GM19043 (cell line): ENCODE results near the gene ADAM19.

Experiments used
- ATAC-seq: cut with Tn5 transposase; IDR thresholded peaks from one replicate; pipeline ENCODE4 v1.9.1; 2021; ENCODE audit warnings: low read depth; ENCODE audit not compliant: unreplicated experiment

ADAM19 gene

DNA sequence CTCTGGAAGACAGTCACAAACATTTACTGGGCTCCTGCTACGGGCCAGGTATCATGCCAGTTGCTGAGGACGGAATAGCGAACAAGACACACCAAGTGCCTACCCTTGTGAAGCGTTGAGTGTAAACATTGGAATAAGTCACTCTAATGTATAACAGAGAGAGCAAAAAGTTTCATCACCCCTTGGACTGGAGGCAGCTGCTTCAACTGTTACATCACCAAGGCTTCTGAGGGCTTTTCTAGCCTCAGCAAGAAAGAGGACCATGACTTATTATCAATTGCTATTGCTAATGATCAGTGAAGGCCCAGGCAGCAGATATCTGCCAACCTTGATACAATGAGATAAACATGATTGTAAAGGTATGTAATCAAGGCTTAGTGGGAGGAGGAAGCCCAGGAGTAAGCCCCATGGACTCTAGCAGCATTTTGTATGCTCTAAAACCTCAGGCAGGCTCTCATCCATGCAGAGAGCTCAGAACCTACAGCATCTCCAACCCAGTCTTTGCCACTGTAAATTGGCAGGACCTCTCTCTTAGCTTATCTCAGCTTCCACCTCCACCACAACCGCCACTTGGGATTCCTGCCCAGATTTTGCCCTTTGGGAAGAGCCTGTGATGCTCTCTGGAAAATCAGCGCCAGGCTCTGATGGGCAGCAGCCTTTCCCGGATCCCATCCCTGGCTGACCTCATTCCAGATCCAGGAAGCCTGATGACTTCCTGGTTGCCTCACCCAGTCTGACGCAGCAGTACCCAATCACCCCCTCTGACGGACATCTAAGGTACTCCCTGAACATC lies 54.5 kb downstream of the ADAM19 start:
- ATAC-seq = no peak

DNA sequence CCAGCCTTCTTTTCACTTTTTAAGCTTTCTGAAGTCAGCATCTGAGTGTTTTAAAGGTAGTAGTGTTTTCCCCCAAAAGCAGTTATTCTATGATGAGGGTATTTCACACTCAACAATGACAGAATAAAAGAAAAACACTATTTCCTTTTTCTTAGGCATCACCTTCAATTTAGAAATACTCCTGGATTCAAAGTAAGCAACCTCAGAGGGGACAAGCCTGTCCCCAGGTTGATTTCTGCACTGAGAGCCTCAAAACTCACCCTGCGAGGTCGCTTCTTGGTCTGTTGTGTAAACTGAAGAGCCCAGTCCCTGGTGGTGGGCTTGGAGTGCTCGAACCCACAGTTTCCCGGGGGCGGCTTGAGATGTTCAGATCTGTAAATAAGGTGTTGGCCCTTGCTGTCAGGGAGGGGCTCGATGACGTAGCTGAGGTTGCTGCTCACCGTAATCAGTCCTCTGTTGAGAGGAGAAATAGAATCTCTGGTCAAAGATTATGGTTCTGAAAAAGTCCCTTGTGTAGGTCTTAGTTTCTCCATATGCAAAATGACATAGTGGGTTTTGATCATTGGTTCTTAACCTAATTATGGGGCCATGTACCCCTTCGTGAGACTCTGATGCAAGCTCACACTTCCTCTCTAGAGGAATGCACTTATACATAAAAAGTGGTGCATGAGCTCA lies 55.9 kb downstream of the ADAM19 start:
- peak; percentile 47 for ATAC-seq

DNA sequence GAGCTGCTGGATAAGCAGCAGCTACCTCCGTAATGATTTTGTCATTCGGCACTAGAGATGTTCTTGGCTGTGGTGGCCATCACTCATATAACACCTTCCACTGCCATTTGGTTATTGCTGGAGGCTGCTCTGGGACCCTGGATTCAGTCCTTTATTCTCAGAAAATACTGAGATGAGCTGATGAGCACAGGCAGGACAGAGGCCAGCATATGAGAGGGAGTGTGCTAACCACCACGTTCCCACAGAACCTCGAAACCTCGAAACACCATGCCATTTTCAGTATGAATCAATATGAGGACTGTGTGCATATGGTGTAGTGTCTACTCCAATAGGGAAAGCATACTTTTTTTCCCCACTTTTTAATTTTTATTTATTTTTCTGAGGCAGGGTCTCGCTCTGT lies 56.6 kb downstream of the ADAM19 start:
- ATAC-seq = peak; percentile 60

DNA sequence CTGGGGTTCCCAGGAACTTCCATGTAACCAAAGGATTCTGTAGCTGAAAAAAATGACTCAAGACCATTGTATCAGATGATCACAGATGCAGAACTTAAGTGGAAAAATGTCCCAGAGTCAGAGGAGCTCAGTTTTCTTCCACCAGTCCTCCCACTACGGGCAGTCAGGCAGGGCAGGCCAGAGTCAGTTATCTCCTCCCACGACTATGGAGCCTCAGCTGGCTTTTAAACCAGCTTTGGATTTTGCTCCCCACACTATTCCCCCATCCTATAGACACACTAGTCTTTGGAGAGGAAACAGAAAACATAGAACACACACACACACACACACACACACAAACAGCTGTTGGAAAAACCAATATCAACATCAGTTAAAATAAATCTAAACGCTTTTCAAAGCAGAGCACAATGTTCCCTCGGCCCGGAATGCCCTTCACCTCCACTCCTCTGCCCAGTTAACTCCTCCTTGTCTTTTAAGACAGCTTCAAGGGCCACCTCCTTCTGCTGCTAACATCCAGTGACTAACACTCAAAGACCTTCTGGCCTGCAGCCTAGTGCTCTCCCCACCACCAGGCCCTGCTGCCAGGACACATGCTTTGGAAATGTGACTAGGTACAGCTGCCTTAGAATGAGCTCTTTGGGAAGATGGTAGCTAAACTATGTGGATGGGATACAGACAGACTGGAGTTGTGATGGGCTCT lies 58.8 kb downstream of the ADAM19 start:
- no peak for ATAC-seq

DNA sequence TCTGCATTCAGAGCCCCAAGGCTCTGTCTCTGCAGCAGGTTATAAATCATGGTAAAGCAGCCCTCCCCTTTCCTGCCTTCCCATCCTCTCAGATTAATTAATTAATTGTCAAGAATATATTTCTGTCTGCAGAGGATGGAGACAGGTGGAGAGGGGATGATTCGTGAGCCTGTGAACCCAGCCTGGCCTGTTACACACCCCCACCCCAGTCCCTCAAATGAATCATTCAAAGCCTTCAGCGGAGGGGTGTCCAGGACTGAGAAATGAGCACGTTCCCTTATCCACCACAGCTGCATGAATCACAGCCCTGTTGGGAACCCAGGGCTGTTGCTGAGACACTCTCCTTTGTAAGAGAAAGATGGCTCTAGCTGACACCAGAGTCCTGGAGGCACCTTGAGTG lies 59.6 kb downstream of the ADAM19 start:
- no peak for ATAC-seq

DNA sequence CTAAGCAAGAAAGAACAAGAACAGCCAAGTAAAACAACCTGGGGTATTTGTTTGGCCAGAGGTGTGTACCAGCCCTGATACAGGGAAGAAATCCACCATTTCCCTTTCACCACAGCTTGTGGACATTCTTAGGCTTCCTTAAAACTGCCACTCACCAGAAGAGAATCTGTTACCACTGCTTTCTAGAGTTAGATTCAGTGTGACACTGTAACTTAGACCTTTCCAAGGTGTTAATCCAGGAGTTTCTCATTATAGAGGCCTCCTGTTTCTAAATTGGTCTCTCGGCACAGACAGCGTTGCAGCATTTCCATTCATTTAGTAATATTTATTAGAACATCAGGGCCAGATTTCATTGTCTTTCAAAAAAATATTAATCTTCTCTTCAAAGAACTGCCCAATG lies 60.6 kb downstream of the ADAM19 start:
- ATAC-seq = no peak

DNA sequence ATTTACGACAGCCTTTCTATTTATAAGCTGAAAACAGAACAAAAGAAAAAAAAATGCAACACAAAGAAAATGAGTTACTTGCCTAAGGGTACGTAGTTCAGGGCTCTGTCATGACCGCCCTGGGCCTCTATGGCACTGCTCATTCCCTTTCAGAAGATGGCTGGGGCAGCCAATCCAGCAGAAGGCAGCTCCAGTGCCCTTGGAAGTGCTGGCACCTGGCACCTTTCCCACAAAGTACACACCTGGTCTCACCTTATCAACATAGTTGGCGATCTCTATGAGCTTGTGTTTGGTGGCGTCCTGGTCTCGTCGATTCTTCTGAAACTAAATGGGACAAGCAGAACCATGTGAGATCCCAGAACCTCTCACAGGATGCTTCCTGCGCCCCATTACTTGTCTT lies 62.4 kb downstream of the ADAM19 start:
- ATAC-seq = no peak

DNA sequence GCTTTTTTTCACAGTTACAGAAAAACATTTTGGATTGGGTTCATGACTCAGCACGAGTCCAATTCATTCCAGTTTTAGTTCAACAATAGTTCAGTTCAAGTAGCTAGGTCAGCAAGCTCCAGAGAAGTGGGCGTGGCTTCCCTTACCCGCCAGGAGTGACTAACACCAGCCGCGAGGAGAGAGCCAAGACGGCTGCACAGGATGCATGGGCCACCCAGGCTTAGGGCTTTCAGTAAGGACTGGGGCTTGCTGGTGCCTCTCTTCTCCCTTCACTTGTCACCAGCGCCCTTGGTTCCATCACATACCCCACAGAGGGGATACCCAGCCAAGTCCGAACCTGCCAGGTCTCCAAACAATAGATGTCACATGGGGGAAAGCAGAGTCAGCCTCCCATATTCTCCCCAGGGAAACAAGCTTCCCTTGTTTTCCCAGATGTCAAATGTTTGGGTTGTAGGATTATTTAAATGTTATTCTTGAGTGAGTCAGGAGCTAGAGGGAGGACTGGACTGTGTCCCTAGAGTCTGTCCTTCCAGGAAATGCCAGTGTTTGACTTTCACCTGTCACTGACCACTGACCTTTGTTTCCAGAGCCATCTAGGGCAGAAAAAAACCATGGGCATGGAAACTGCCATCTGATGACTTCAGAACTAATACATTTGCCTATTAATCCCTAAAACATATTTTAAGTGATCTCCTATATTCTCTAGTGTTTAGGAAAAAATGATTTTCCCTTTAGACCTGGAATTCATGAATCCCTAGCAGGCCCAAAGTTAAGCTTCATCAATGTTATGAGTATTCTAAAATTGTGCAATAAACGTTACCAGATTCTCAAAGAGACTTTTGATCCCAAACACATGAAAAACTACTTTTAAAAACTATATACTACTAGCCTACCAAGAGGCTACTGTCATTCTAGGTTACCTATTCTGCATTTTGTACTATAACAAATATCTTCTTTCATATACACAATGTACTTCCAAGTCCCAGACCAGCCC lies 63.6 kb downstream of the ADAM19 start:
- ATAC-seq = no peak

DNA sequence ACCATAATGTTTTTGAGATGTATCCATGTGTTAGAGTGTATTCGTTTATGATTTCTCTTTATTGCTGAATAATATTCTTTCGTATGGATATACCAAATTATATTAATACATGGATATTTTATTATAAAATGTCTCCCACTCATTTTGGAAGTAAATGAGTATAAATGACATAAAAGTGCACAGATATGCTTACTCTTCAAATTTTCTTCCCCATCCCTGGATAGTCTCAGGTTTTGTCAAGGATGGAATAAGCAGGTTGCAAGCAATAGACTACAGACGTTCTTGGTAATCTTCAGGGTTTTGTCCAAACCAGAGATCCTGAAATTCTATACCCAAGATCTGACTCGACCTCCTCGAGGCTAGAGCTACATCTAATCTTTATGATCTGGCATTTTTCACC lies 64.9 kb downstream of the ADAM19 start:
- no peak for ATAC-seq

DNA sequence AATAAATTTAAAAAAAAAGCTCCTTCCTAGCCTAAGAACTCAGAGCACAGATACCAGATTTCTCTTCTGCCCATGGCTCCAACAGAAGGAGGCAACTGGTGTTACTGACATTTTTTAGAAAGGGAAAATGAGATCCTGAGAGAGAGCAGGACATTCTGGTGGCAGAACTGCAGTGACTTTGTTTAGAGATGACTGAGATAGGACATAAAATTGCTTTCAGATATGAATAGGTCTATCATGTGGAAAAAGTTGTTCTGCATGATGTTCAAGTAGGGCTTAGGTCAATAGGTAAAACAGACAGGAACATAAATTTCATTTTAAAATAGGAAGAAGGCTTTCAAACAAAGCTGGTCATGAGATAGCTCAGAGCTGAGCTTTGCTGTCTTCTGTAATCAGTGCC lies 66.0 kb downstream of the ADAM19 start:
- no peak for ATAC-seq

DNA sequence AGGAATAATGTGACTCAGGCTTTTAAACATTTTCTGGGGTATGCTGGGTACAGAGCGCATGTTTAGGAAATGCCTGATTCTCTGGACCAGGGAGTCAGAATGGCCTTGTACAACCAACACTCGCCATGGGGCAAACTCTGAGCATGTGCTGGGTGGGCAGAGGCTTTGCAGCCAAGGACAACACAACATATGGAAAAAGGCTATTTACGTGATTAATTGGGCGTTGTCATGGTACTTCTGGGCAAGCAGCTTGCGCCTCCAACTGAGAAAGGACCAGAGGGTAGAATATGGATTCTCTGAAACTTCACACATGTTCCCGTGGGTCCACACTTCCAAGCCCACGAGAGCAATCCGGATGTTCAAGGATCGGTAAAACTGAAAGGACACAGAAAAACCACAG lies 66.5 kb downstream of the ADAM19 start:
- ATAC-seq = no peak

DNA sequence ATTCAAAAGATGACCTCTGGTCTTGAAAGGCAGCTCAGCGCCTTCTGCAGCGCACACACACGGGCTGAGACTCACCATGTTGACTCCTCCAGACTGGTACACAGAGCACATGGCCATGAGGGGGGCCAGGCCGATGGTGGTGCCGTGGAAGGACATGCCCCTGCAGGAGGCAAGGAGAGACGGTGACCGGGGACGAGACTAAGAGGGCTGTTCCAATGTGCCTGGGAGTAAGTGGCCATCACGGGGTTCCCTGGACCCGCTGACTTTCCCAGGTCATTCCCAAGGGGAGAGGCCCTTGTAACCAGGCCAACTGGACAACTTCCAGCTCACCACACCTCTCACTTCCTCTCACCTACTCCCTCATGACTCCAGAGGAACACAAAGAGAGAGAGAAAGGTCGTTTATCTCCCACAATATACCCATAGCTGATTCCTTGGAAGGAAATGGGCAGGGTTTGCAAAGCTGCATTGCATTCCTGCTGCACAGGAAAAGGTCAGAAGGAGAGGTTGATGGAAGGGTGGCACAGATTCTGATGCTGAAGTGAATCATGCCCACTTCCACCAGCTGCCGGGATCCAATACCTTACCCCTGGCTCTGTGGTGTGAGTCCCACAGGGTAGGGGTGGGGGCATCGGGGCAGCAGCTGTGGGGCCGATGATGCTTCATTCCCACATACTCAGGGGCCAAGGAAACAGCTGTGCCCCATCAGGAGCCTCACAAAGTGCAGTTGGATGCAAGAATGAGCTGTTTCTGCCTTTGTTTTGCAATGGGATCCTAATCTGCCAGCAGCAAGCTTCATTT lies 68.4 kb downstream of the ADAM19 start:
- ATAC-seq = no peak

DNA sequence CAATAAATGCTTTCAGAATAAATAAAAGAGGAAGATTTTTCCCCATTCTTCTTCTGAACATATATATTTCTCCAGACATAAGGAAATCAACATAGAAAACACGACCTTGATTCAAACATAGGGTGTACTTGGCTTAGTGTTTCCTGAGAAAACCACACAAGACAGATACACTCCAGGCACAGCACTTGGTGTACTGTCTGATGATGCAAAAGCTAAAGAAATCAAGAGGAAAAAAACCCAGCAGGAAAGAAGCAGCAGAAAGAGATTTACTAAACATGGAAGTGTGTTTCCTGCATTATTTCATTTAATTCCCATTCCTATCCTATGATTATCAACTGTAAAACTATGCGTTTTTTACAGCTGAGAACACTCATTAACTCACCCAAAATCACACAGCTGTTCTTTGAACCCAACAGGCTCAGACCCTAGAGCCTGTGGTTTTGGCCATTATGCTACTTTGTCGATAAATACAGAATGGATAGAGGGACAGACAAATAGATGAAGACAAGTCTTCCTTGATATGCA lies 69.4 kb downstream of the ADAM19 start:
- ATAC-seq = no peak

DNA sequence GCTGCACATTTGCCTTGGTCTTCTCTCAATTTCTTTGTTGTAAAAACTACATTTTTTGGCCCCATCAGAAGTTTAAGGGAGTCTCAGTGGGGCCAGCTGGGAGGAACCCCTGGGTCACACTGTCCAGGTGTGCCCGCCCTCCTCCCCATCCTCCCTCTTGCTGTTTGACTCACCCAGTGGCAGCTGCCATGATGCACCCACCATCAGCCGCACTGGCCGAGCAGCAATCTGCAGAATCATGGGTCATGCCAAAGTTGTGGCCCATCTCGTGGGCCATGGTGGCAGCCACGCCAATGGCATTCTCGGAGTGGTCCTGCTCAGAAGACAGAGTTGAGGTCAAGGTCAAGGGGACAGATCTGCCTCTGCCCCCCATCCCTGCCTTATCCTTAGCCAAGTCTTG lies 70.1 kb downstream of the ADAM19 start:
- ATAC-seq = no peak

DNA sequence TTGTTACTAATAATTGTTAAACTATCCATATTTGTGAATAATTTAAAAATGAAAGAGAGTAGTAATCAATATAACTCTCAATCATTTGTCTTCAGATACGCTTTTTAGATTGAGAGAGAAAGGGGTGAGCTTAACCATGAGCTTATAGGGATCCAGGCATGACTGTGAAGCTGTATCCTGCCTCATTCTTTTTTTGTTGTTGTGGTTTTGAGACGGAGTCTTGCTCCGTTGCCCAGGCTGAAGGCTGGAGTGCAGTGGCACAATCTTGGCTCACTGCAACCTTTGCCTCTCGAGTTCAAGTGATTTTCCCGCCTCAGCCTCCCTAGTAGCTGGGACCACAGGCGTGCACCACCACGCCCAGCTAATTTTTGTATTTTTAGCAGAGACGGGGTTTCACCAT lies 71.5 kb downstream of the ADAM19 start:
- no peak for ATAC-seq

DNA sequence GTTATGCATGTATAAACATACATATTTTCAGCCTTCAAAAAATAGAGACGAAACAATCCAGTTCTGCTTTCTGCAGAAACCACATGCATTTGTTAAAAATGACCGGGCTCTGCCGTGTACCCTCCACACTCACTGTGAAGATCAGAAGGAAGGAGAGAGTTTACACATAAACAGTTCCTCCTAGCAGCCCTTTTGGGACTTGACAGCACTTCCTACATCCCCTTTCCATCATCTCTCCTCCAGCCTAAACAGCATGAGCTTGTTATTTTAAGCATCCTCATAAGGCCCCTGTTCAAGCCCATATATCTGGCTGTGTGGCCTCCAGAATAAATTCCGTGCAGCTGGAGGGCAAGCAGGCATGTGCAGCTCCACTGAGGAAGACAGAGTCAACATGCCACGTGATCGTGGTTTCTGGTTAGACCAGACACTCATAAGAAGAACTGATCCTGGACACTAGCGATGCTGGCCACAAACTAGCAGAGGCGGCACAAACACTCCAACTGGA lies 73.4 kb downstream of the ADAM19 start:
- ATAC-seq = peak; percentile 76

DNA sequence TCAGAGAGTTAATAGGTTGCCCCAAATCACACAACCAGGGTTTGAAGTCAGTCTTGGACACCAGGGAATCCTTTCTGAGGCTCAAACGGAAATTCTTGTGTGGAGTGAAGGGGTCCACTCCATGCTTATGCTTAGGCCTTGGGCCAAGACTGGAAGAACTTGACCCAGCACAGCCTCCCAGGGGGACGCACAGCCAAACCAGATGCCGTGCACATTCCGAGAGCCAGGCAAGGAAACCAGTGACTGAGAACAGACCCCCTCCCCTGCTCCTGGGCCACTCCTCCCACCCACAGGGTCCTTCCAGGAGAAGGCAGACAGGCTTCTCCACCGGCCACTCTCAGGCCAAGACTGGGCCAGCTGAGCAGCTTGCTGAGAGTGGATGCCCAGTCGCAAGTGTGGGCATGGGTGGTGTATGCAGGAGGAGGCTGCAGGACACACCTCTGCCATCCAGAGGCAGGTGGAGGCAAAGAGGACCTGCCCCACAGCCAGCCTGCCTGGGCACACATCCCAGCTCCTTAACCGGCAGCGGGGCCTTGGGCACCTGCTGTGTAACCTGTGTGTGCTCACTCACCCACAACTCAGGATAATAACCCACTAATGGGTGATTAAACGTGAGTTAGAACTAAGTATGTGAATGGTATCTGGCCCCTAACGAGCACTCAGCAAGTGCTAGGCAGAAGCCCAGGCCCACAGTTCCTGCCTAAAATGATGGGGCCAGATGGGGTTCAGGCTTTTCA lies 77.5 kb downstream of the ADAM19 start:
- no peak for ATAC-seq

DNA sequence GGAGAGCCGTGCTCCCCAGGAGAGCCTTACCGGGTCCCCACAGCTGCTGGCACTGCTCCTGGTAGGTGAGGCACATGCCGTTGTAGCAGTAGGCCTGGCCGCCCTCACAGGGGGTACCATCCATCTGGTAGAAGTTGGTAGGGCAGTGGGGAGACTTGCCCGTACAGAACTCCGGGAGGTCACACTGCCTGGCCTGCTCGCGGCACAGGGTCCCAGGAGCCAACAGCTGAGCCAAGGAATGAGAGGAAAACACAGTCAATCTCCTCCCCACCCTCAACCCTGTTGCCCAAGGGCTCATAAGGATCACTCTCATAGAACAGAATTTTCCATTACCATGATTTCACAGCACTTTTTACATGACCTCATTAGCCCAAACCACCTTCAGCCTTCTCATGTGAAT lies 78.7 kb downstream of the ADAM19 start:
- no peak for ATAC-seq
